Ramos (cell line): ENCODE measurements around the gene RAB10.
"Not testable (repeated sequence)": the region's sequence is repeated elsewhere in the genome, so short reads cannot be mapped to it uniquely, and the experiment has no call there.

Experiments used
- in situ Hi-C: fragments of 300-500 bp; cut with MboI; formaldehyde crosslinking; loops from one replicate; pipeline ENCODE4 v1.14.3; 2022; ENCODE audit warnings: low sequenced_read_pairs; ENCODE audit not compliant: unreplicated experiment

The RAB10 gene

DNA sequence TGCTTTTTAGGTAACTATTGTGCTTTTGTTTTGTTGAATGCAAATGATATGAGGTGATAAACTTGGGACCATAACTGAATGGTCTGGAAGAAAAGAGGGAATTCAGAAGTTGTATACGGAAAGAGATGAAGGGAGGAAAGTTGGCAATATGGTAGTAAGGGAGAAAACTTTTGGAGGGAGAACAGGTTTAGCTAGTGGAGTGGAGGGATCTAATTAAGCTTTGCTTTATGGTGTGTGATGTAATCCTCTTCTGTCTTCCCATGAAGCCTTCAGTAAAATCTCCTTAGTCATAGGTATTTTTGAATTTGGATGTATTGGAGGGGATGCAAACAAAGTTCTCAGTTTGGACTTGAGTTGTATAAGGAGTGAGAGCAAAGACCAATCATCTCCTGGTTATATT is 20.2 kb upstream of the RAB10 start:
- in situ Hi-C loops = no loop called here

DNA sequence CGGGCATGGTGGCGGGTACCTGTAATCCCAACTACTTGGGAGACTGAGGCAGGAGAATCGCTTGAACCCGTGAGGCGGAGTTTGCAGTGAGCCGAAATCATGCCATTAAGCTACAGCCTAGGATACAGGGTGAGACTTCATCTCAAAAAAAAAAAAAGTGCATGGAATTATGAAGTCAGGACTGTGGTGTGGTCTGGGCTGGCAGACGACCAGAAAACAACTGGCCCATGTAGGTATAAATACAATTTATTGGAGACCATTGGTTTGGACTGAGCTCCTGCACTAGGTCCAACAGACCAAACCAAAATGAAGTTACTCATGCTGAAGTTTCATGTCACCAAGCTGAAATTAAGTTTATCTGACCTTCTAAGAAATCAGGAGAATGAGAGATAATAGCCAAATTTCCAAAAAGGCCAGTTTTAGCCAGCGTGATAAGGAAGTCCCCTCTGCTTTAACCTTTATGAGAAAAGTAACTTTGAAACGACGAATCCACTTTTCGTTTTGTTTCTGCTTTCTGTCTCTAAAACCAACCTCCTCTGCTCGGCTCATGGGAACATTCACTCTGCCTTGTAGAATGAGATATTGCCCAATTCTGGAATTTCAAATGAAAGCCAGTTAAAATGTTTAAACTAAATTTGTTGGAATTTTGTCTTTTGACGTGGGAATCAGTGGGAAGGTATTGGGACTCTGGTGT is 17.7 kb upstream of the RAB10 start:
- in situ Hi-C loops = no loop called here

DNA sequence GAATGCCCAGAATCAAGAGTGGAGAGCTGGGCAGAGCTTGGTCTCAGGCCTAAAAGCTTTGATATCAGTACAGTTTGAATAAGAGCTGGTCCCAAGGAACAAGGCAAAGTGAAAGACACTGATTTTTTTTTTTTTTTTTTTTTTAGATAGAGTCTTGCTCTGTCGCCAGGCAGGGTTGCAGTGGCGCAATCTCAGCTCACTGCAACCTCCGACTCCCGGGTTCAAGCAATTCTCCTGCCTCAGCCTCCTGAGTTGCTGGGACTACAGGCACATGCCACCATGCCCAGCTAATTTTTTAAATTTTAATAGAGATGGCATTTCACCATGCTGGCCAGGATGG is 17.2 kb upstream of the RAB10 start:
- in situ Hi-C loops = not testable (repeated sequence)

GRCh38 chr2:26017464-26018183 is 16.3 kb upstream of the RAB10 start:
- in situ Hi-C loops = no loop called here

DNA sequence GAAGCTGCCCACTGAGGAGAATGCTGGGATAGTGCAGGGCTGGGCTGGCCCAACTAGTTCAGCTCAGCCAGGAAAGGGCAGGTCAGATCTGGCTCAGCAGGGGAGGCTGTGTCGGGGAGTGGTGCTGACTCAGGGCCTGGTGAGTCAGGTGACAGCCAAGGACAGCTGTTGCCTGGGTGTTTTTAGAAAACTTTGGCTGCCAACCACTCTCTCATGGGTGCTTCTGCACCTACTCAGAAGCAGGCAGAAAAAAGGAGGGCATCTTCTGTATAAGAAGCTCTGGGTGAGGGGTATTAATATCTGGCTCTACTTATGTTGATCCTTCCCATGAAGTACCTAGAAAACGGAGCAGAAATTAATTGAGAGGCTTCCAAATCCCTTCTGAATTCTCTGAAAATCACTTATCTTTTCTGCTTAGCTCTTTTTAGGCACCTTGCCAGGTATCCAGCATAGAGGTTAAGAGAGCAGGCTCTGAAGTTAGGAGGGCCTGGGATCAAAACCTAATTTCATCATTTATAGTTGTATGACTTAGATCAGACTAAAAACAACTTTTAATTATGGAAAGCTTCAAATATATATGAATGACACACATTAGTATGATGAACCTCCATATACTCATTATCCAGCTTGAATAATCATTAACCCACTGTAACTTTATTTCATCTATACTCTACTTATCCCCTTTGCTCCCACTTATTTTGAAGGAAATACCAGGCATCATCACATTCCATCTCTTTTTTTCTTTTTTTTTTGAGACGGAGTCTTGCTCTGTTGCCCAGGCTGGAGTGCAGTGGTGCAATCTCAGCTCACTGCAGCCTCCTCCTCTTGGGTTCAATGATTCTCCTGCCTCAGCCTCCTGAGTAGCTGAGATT is 15.5 kb upstream of the RAB10 start:
- in situ Hi-C loops = no loop called here

DNA sequence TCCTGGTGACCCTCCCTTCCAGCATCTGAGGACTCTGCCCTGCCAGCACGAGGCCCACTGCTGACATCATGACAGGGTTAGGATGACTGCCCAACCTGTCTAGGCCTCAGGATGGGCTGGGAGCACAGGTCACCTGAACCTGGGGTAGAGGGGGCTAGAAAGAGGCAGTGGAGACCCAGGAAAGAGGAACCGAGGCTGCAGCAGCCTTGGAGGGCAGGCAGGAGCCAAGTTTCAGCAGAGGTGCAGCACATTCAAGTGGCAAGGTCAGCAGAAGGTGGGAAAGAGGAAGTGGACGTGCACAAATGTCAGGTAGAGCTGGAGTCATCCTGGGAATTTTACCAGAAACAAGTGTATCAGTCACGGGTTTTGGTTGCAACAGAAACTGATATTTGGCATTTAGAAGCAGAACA is 13.6 kb upstream of the RAB10 start:
- in situ Hi-C loops = no loop called here

- in situ Hi-C loops = no loop called here
Observed at GRCh38 chr2:26024260-26024659, 9.6 kb upstream of the RAB10 start.

DNA sequence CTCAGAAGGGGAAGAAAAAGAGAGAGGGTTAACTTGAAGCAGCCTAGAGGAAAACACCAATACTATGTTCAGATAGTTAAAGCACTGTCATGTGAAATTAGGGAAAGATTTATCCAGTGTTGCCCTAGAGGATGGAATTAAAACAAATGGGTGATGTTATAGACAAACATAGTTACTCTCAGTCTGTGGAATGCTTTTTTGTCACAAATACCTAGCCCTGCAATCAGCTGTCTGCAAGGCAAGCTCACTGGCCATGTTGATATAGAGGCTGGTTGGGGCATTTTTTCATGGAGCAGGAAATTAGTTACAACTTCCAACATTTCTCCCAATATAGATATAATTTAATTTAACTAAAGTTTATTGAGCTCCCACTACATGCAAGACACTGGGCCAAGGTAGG is 8.4 kb upstream of the RAB10 start:
- in situ Hi-C loops = no loop called here

DNA sequence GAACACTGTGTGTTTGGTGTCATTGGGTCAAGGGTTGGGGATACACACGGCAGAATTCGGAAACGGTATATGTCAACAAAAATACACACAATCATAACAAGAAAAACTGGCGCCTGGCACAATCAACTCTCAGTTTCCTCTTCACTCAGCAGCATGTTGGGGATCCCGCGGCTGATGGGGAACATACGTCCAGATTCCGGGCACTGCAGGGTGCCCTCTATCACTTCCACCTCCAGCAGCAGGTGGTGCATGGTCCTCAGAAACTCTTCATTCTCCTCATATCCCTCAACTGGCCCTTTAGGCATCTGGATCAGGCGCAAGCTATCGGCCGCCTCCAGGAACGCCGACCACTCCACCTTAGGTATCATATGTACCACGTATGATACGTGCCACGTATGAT is 5.8 kb upstream of the RAB10 start:
- in situ Hi-C loops = not testable (repeated sequence)

DNA sequence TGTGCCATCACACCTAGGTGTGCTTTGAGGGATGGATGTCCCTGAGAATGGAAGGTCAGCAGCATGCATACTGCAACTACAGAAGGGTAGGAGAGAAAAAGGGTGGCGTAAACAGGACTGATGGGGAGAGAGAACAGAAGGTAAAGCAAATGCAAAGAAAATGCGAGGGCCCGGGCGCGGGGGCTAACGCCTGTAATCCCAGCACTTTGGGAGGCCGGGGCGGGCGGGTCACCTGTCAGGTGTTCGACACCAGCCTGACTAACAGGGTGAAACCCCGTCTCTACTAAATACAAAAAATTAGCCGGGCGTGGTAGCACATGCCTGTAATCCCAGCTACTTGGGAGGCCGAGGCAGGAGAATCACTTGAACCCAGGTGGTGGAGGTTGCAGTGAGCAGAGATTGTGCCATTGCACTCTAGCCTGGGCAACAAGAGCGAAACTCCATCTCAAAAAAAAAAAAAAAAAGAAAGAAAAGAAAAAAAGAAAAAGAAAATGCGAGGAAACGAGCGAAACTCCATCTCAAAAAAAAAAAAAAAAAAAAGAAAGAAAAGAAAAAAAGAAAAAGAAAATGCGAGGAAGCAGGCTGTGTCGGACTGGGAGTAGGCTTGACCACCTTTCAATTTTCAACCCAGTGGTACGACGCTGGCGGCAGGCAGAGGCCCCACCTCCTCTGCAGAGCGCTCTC is 1.2 kb upstream of the RAB10 start:
- in situ Hi-C loops = not testable (repeated sequence)

DNA sequence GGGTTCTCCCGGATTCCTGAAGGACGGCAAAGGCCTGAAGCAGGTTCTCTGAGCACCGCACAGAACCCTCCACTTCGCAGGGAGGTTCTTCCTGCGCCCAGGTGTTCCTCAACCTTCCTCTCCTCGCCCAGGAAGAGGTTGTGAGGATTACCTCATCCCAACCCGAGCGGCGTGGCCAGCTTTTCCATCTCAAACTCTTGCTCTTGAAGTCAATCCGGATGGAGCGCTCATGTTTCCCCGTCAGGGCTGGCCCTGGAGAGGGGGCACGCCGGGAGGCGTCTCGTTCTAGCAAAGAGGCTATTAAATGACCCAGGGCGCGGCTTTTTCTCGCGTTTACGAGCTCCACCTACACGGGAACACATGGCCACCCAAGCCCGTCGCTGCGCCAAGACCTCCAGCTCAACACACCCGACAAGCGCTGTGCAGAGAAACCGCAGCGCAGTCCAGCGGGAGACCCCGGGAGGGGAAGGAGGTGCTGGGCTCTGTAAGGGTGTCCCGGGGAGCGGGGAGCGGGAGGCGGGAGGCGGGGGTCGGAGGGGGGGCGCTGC is 540 bp upstream of the RAB10 start:
- in situ Hi-C loops = no loop called here

GRCh38 chr2:26034637-26034992 is 731 bp downstream of the RAB10 start:
- in situ Hi-C loops = no loop called here

- in situ Hi-C loops = no loop called here
Observed at GRCh38 chr2:26035090-26035743, 1.3 kb downstream of the RAB10 start.

- in situ Hi-C loops = no loop called here
Observed at GRCh38 chr2:26039603-26040323, 5.9 kb downstream of the RAB10 start.

- in situ Hi-C loops = no loop called here
Observed at GRCh38 chr2:26043109-26043508, 9.2 kb downstream of the RAB10 start.

DNA sequence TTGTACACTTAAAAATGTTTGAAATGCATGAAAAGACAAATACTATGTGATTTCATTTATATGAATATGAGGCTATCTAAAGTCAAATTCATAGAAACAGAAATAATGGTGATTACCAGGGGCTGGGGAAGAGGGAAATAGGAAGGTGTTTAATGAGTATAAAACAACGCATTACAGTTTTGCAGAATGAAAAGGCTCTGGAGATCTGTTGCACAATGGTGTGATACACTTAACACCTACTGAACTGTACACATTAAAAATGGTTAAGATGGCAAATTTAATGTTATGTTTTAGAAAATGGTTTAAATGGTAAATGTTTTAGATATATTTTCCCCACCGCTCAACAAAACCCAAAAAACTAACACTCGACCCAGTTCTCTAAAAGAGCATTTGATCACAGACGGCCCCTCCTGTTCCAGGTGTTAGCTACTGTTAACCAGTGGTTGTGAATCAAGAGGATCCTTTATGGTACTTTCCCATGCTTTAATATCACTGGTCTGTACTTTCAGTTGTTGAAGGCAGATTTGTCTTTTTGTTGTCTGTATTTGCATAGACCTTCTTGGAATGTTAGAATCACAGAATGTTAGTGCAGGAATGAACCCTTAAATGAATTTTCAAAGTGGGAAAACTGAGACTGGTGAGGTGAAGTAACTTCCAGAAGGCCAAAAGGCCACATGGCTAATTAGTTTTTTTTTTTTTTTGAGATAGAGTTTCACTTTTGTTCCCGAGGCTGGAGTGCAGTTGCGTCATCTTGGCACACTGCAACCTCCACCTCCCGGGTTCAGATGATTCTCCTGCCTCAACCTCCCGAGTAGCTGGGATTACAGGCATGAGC is 10.2 kb downstream of the RAB10 start:
- in situ Hi-C loops = no loop called here

DNA sequence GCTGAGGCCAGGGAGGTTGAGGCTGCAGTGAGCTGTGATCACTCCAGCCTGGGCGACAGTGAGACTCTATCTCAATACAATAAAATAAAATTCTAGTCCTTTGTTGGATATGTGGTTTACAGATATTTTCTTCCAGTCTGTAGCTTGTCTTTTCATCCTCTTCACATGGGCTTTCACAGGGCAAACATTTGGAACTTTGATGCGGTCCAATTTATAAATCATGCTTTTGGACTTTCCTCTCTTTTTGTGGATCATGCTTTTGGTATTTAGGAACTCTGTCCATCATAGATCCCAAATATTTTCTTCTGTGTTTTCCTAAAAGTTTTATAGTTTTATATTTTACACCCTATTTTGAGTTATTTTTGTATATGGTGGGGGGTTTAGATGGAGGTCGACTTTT is 14.9 kb downstream of the RAB10 start:
- in situ Hi-C loops = no loop called here

GRCh38 chr2:26049641-26050040 is 15.8 kb downstream of the RAB10 start:
- in situ Hi-C loops = no loop called here
